Rectal smooth muscle tissue (tissue), 1 donor: ENCODE data around the gene RASA4.
"Not testable (repeated sequence)": the region's sequence is repeated elsewhere in the genome, so short reads cannot be mapped to it uniquely, and the experiment has no call there.

ENCODE experiments used
- H3K27ac ChIP-seq: one replicate; pipeline ENCODE4 v1.7.0; 2013; ENCODE audit warnings: low read depth, low read length, inconsistent platforms
- H3K27me3 ChIP-seq: one replicate; pipeline ENCODE4 v1.7.0; 2013; ENCODE audit warnings: low read length; ENCODE audit not compliant: control insufficient read depth, insufficient read depth
- H3K36me3 ChIP-seq: one replicate; pipeline ENCODE4 v1.7.0; 2013; ENCODE audit warnings: low read length; ENCODE audit not compliant: control insufficient read depth, insufficient read depth
- H3K4me1 ChIP-seq: one replicate; pipeline ENCODE4 v1.7.0; 2013; ENCODE audit warnings: low read length; ENCODE audit not compliant: control insufficient read depth, insufficient read depth
- H3K4me3 ChIP-seq: one replicate; pipeline ENCODE4 v1.7.0; 2013; ENCODE audit warnings: low read length
- H3K9ac ChIP-seq: one replicate; pipeline ENCODE4 v1.7.0; 2013; ENCODE audit warnings: low read length

Gene RASA4

DNA sequence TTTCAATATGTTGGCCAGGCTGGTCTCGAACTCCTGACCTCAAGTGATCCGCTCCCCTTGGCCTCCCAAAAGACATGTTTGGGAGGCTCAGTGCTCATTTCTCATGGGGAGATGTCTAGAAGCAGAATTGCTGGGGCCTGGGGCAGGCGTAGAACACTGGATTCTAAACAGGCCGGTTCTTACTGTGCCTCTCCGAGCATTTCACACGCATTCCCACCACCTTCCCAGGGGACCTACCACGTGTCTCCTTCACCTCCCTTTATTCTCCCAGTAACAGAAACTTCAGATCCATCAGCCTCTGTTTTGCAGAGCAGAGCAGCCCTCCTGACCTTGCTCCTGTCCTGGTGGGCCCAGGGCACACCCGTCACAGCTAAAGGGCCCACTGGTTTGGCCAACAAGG, 89.4 kb downstream of the RASA4 start:
- not testable (repeated sequence) for H3K36me3 ChIP-seq, H3K27me3 ChIP-seq, H3K27ac ChIP-seq, H3K9ac ChIP-seq, H3K4me1 ChIP-seq, H3K4me3 ChIP-seq

DNA sequence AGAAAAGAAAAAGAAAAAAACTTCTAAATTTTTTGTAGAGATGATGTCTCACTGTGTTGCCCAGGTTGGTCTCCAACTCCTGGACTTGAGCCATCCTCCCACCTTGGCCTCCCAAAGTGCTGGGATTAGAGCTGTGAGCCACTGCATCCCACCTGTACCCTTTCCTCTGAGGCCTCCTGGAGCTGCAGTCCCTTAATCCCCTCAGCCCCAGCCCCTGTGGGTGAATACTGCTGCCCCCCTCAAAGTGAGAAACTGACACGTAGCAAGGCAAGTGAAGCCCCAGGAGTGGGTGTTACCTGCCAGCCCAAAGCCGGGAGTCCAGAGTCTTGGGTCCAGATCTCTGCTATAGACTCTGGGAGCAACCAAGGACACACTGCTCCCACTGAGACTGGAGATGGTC, 91.8 kb downstream of the RASA4 start:
- not testable (repeated sequence) for H3K27me3 ChIP-seq, H3K4me1 ChIP-seq, H3K27ac ChIP-seq, H3K4me3 ChIP-seq, H3K36me3 ChIP-seq, H3K9ac ChIP-seq
